HG02678 (cell line): ENCODE results near the gene TPTE.
"Not testable (repeated sequence)": the region's sequence is repeated elsewhere in the genome, so short reads cannot be mapped to it uniquely, and the experiment has no call there.

Experiments
- ATAC-seq: cut with Tn5 transposase; IDR thresholded peaks from one replicate; pipeline ENCODE4 v1.9.1; 2021; ENCODE audit warnings: mild to moderate bottlenecking, moderate library complexity; ENCODE audit not compliant: unreplicated experiment

TPTE gene

GRCh38 chr21:10521091-10521598 is at the start of gene TPTE:
TSS of gene TPTE (plus strand) at chr21:10521583. CDS start at chr21:10538724, 17,141 bp downstream.
- ATAC-seq: no peak

- ATAC-seq: not testable (repeated sequence)
These were observed 49.4 kb upstream of the TPTE start for GRCh38 chr21:10471999-10472398.

GRCh38 chr21:10477794-10478193 is 43.6 kb upstream of the TPTE start:
- ATAC-seq: not testable (repeated sequence)

GRCh38 chr21:10479875-10480274 is 41.5 kb upstream of the TPTE start:
- not testable (repeated sequence) for ATAC-seq

- not testable (repeated sequence) for ATAC-seq
These were observed 36.5 kb upstream of the TPTE start for GRCh38 chr21:10484864-10485263.

- not testable (repeated sequence) for ATAC-seq
These were observed 30.9 kb upstream of the TPTE start for GRCh38 chr21:10490453-10490852.

GRCh38 chr21:10511116-10511515 is 10.3 kb upstream of the TPTE start:
- ATAC-seq: no peak

GRCh38 chr21:10516889-10517288 is 4.5 kb upstream of the TPTE start:
- not testable (repeated sequence) for ATAC-seq

- not testable (repeated sequence) for ATAC-seq
These were observed 3.5 kb upstream of the TPTE start for GRCh38 chr21:10517904-10518303.

- ATAC-seq: not testable (repeated sequence)
These were observed 585 bp downstream of the TPTE start for GRCh38 chr21:10521835-10522500.

GRCh38 chr21:10539956-10540355 is 18.6 kb downstream of the TPTE start:
- no peak for ATAC-seq

GRCh38 chr21:10544376-10544775 is 23.0 kb downstream of the TPTE start:
- ATAC-seq: not testable (repeated sequence)

- ATAC-seq: not testable (repeated sequence)
These were observed 26.5 kb downstream of the TPTE start for GRCh38 chr21:10547868-10548267.

- ATAC-seq: not testable (repeated sequence)
These were observed 27.1 kb downstream of the TPTE start for GRCh38 chr21:10548331-10548954.

- not testable (repeated sequence) for ATAC-seq
These were observed 49.4 kb downstream of the TPTE start for GRCh38 chr21:10570803-10571202.

GRCh38 chr21:10574531-10575310 is 53.3 kb downstream of the TPTE start:
- ATAC-seq: not testable (repeated sequence)

- no peak for ATAC-seq
These were observed 53.9 kb downstream of the TPTE start for GRCh38 chr21:10575311-10575667.

- not testable (repeated sequence) for ATAC-seq
These were observed 57.5 kb downstream of the TPTE start for GRCh38 chr21:10578910-10579309.

- not testable (repeated sequence) for ATAC-seq
These were observed 67.7 kb downstream of the TPTE start for GRCh38 chr21:10589115-10589514.

GRCh38 chr21:10607074-10607473 is 85.7 kb downstream of the TPTE start:
- not testable (repeated sequence) for ATAC-seq

GRCh38 chr21:10614285-10614684 is 92.9 kb downstream of the TPTE start:
- not testable (repeated sequence) for ATAC-seq
